HAP-1 (cell line): ENCODE measurements around the gene IL31.
"Not testable (repeated sequence)": the region's sequence is repeated elsewhere in the genome, so short reads cannot be mapped to it uniquely, and the experiment has no call there.

Experiments
- DNase-seq, 2 experiments: peaks; one replicate each; pipeline ENCODE4 v3.0.0-alpha.2; 2016 to 2020; ENCODE audit warnings: low spot score in 2 of 2
- H3K27me3 ChIP-seq: fragments of 250-450 bp; sonication (Bioruptor Pico); 2 replicates; pipeline ENCODE4 v1.5.1; 2020; ENCODE audit warnings: low read depth, mild to moderate bottlenecking, moderate library complexity
- H3K36me3 ChIP-seq: fragments of 250-450 bp; sonication (Bioruptor Pico); replicated peaks from 2 replicates; pipeline ENCODE4 v1.5.1; 2020; ENCODE audit warnings: mild to moderate bottlenecking
- H3K4me1 ChIP-seq: fragments of 250-450 bp; sonication (Bioruptor Pico); 2 replicates; pipeline ENCODE4 v1.5.1; 2020; ENCODE audit warnings: mild to moderate bottlenecking
- H3K4me3 ChIP-seq: fragments of 250-450 bp; sonication (Bioruptor Pico); 2 replicates; pipeline ENCODE4 v1.5.1; 2020; ENCODE audit warnings: mild to moderate bottlenecking, moderate library complexity
- H3K9me3 ChIP-seq: fragments of 250-450 bp; sonication (Bioruptor Pico); 2 replicates; pipeline ENCODE4 v1.5.1; 2020; ENCODE audit warnings: mild to moderate bottlenecking, moderate library complexity
- in situ Hi-C: fragments of 300-500 bp; cut with MboI; formaldehyde crosslinking; loops from 3 replicates; pipeline ENCODE4 v1.14.3; 2020; ENCODE audit warnings: low sequenced_read_pairs, inconsistent platforms, mixed read lengths

The IL31 gene

DNA sequence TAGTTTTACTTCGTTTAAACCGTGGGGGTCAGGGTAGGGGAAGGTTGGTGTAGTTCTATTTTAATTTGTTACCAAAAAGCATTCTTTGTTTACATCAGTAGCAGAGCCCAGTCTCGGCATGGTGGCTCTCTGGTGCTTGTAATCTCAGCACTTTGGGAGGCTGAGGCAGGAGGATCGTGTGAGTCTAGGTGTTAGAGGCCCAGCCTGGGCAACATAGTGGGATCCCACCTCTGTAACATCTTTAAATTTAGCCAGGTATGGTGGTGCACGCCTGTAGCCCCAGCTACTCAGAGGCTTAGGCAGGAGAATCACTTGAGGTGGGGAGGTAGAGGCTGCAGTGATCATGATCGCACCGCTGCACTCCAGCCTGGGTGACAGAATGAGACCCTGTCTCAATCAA is 11.1 kb upstream of the IL31 start:
- no peak for DNase-seq
- Histone ChIP-seq H3K4me3 (no peak overlapping the region), H3K4me1 (no peaks in the 10 kb centered on the region), H3K36me3 (no peaks in the 10 kb centered on the region), H3K9me3 (no peaks in the 10 kb centered on the region), H3K27me3 (no peaks in the 10 kb centered on the region)
- in situ Hi-C loops = no loop called here

DNA sequence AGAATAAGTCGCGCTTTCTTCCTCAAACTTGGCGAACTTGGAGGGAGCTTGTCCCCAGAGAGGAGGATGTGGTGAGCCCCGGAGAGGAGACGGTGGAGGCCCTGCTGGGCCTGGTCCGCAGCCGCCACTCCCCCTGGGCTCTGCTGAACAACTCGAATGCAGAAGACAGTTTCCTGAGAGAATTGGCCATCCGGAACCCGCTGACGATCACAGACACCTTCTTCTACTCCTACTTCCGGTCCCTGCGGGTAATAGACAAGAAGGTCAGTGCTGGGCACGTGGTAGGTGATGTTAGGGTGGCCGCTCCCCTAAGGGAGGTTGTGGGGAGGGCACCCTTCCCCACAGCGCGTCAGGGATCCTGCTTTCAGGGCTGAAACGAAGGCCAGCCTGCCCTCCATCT is 10.5 kb upstream of the IL31 start:
- Histone ChIP-seq H3K36me3 (no peaks in the 10 kb centered on the region), H3K9me3 (no peaks in the 10 kb centered on the region), H3K4me3 (no peak overlapping the region), H3K27me3 (no peaks in the 10 kb centered on the region), H3K4me1 (no peaks in the 10 kb centered on the region)
- in situ Hi-C loops = no loop called here
- no peak for DNase-seq

DNA sequence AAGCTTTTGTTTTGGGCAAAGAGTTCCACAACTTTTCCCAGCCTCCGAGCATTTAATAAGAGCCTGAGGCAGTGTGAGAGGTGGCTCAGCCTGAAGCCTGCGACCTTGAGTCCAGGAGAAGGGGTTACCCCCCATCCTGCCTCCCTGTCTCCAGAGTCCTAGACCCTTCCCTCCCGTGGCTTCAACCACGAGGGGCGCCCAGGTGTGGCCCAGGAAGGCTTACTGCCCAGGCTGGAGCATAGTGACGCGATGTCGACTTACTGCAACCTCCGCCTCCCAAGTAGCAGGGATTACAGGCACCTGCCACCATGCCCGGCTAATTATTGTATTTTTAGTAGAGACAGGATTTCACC is 9.5 kb upstream of the IL31 start:
- H3K9me3 ChIP-seq = no peaks in the 10 kb centered on the region
- no peak overlapping the region for H3K4me3 ChIP-seq
- H3K27me3 ChIP-seq = no peaks in the 10 kb centered on the region

DNA sequence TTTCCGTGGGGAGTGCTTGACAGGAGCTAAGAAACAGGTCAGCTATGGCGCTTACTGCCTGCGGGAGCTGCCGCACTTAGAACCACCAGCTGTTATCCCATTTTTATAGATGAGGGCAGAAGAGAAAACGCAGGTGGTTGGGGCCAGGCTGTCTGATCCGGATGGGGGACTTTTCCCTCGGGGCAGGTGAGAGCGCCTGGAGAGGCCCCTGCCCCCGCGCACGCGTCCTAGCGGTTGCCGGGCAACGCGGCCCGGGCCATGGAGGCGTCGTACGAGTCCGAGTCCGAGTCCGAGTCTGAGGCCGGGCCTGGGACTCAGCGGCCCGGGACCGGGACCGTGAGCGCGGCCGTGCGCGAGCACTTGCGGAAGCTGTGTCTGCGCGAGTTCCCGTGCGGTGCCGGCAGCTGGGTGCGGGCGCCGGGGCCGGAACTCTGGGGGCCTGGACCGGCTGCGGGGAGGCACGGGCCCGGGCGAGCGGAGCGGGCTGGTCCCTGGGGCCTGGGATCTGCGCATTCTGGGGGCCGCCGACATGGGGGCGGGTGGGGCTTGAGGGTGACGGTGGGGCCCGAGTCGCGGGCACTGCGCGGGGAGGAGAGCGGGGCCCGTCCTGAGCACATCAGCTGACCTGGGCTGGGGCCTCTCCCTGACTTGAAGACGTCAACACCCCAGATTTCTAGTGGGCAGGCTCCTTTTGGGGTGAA is 9.0 kb upstream of the IL31 start, which contains the start of gene LRRC43:
Gene LRRC43 (plus strand): TSS at position 237 of the 701 bp plus-strand sequence. CDS start 22 bp downstream, at position 259.
- Histone ChIP-seq H3K36me3 (no peaks in the 10 kb centered on the region), H3K27me3 (no peaks in the 10 kb centered on the region), H3K4me3 (no peak within 1 kb of the TSS), H3K9me3 (no peaks in the 10 kb centered on the region), H3K4me1 (no peaks in the 10 kb centered on the region)
- no peak for DNase-seq
- in situ Hi-C loops = no loop called here

More for the DNA sequence above, 9.5 kb upstream of the IL31 start:
- Histone ChIP-seq H3K36me3 (no peaks in the 10 kb centered on the region), H3K4me1 (no peaks in the 10 kb centered on the region)
- no peak for DNase-seq
- in situ Hi-C loops = no loop called here

DNA sequence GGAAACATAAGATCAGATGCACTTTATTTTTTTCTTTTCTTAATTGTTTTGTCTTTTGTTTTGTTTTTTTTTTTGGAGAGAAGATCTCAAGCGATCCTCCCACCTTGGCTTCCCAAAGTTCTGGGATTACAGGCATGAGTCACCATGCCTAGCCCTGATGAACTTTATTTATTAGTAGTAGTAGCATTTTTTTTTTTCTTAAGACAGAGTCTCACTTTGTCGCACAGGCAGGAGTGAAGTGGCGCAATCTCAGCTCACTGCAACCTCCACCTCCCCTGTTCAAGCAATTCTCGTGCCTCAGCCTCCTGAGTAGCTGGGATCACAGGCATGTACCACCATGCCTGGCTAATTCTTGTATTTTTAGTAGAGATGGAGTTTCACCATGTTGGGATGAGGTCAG is 2.5 kb upstream of the IL31 start:
- H3K4me3 ChIP-seq, H3K4me1 ChIP-seq, DNase-seq, H3K27me3 ChIP-seq, in situ Hi-C loops, H3K9me3 ChIP-seq, H3K36me3 ChIP-seq: not testable (repeated sequence)

DNA sequence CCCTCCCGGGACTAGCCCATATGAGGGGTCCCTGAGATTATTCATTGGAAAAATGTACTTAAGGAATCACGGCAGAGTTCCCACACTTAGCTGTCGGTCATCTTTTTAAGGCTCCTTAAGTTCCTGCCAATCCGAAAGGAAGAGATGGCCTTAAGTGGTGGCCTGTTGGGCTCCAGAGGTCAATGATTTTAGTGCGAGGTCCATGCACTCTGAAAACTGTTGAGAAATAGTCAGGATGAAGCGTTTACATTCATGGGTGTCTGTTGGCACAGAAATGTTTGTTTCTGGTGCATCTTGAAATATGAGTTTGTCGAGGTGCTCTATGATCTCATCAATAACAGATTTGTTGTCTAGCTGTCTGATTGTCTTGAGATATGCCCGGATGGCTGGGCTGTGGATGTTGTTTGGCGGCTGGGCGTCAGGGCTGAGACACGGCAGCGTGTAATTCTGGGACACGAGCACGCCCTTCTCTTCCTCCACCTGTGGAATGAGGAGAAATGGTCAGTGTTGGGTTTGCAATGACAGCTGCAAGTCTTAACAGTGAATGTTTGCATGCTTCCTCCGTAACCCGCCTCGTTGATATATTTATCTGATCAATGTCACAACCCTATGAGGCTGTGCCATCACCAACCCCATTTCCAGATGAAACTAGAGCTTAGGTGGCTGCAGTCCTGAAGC is 1.6 kb downstream of the IL31 start:
- Histone ChIP-seq H3K27me3 (no peaks in the 10 kb centered on the region), H3K9me3 (no peaks in the 10 kb centered on the region), H3K36me3 (no peaks in the 10 kb centered on the region), H3K4me3 (no peak overlapping the region), H3K4me1 (no peaks in the 10 kb centered on the region)
- no peak for DNase-seq
- in situ Hi-C loops = no loop called here

DNA sequence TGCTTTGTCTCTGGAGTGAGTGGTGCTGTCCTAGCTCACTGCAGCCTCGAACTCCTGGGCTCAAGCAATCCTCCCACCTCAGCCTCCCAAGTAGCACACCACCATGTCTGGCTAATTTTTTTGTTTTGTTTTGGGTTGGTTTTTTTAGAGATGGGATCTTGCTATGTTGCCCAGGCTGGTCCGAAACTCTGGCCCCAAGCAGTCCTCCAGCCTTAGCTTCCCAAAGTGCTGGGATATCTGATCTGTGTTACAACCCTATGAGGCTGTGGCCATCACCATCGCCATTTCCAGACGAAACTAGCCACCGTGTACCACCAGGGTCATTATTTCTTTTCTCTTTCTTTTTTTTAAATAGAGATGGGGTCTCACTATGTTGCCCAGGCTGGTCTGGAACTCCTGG is 2.6 kb downstream of the IL31 start:
- in situ Hi-C loops = no loop called here

DNA sequence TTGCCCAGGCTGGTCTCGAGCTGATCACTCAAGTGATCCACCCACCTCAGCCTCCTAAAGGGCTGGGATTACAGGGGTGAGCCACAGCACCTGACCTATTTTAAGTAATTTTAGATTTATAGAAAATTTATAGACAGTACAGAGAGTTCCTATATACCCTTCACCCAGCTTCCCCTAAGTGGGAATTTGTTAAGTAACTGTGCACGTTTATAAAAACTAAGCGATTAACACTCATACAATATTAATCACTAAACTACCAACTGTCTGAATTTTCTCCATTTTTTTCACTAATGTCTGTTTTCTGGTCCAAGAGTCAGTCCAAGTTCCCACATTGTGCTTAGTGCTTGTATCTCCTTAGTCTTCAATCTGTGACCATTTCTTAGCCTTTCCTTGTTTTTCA is 5.5 kb downstream of the IL31 start:
- H3K36me3 ChIP-seq = no peaks in the 10 kb centered on the region
- in situ Hi-C loops = no loop called here
- no peaks in the 10 kb centered on the region for H3K4me1 ChIP-seq
- DNase-seq = no peak
- no peaks in the 10 kb centered on the region for H3K9me3 ChIP-seq
- H3K4me3 ChIP-seq = no peak overlapping the region
- no peaks in the 10 kb centered on the region for H3K27me3 ChIP-seq

More for the DNA sequence above, 2.6 kb downstream of the IL31 start:
- no peaks in the 10 kb centered on the region for H3K36me3 ChIP-seq
- no peaks in the 10 kb centered on the region for H3K4me1 ChIP-seq
- no peak for DNase-seq
- H3K4me3 ChIP-seq = no peak overlapping the region
- H3K27me3 ChIP-seq = no peaks in the 10 kb centered on the region
- no peaks in the 10 kb centered on the region for H3K9me3 ChIP-seq

DNA sequence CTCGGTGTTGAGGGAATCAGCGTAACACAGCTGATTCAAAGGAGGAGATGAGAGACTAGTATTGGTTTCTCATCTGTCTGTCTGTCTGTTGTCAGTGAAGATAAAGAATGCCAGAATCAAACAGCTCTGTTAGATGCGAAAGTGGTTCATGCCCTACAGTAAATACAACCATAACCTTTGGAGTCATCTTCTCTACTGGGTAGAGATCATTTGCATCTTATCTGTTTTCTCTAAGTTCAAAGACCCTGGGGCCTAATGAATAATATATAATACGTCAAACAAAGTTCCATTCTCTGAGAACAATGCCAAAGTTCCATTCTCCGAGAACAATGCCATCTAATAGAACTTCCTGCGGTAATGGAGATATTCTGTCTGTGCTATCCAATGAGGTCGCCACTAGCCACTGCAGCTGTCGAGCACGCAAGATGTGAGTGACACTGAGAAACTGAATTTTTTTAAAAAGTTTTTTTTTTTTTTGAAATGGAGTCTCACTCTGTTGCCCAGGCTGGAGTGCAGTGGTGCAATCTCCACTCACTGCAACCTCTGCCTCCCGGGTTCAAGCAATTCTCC is 6.6 kb downstream of the IL31 start:
- no peaks in the 10 kb centered on the region for H3K36me3 ChIP-seq
- H3K4me1 ChIP-seq = no peaks in the 10 kb centered on the region
- H3K9me3 ChIP-seq = no peaks in the 10 kb centered on the region
- in situ Hi-C loops = no loop called here
- H3K4me3 ChIP-seq = no peak overlapping the region
- no peak for DNase-seq
- no peaks in the 10 kb centered on the region for H3K27me3 ChIP-seq

DNA sequence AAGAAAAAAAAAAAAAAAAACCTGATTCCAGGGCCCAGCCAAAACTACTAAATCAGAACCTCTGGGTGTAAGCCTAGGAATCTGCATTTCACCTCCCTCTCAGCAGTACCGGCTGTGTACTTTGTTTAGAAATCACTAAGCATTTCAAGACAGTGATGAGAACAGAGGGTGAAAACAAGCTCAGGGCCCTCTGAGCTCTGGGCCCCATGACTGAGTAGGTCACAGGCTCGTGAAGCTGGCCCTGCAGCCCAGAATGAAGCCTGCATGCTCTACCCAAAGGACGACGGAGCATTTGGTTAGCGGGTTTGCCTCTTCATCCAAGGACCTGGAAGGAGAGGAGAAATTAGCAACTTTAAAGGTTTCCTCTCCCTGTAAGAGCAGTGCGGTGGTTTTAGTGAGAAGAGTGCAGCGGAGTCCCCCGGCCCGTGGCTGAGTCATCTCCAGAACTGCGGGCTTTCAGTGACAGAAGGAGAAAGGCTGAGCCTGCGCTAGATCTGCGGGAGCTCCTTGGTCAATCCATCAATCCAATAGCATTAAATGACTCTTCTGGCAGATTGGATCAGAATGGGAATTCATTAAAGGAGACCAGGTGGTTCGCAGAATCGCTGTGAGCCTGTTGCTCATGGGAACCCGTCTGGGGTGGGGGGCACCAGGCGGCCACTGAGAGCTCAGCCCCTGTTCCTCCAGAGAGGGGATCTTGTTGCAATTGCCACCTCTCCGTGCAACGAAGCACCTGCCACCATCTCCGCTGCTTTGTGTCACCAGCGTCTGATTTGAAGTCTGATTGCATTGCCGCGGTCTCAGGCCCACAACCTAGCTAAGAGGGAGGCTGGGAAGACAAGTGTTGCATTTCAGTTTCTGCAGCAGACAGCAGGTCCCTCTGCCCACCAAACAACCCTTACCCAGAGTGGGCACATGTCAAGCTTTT is 7.3 kb downstream of the IL31 start:
- H3K36me3 ChIP-seq = no peaks in the 10 kb centered on the region
- H3K4me1 ChIP-seq = no peaks in the 10 kb centered on the region
- in situ Hi-C loops = no loop called here
- no peak overlapping the region for H3K4me3 ChIP-seq
- H3K9me3 ChIP-seq = no peaks in the 10 kb centered on the region
- DNase-seq = no peak
- H3K27me3 ChIP-seq = no peaks in the 10 kb centered on the region

DNA sequence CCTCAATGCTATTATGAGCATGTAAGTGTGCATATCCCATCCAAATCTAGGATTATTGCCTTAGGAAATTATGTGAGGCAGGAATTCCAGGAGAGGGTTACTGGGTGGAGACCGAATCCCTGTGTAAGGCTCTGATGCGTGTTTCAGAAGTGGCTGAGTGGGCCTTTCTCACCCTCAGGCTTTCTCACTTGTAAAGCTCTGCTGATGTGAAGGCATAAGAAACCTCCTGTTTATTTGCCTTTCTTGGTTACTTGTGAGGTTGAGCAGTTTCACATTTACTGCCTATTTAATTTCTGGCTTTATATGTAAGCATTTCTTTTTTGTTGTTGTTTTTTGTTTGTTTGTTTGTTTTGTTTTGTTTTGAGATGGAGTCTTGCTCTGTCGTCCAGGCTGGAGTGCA is 11.0 kb downstream of the IL31 start:
- Histone ChIP-seq H3K4me3 (no peak overlapping the region), H3K36me3 (no peaks in the 10 kb centered on the region), H3K9me3 (no peaks in the 10 kb centered on the region), H3K27me3 (no peaks in the 10 kb centered on the region), H3K4me1 (no peaks in the 10 kb centered on the region)
- no peak for DNase-seq
- in situ Hi-C loops = no loop called here

DNA sequence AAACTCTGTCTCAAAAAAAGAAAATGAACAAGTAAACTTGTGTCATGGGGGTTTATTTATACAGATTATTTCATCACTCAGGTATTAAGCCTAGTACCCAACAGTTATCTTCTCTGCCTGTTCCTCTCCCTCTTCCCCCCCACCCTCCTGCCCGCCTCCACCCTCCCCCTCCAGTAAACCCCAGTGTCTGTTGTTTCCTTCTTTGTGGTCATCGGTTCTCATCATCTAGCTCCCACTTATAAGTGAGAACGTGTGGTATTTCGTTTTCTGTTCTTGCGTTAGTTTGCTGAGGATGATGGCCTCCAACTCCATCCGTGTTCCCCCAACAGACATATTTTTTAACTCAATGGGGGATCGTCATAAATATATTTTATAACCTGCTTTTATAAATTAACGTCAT is 12.3 kb downstream of the IL31 start:
- Histone ChIP-seq H3K36me3 (no peaks in the 10 kb centered on the region), H3K4me1 (no peaks in the 10 kb centered on the region), H3K9me3 (no peaks in the 10 kb centered on the region), H3K27me3 (no peaks in the 10 kb centered on the region), H3K4me3 (no peak overlapping the region)
- no peak for DNase-seq
- in situ Hi-C loops = no loop called here

DNA sequence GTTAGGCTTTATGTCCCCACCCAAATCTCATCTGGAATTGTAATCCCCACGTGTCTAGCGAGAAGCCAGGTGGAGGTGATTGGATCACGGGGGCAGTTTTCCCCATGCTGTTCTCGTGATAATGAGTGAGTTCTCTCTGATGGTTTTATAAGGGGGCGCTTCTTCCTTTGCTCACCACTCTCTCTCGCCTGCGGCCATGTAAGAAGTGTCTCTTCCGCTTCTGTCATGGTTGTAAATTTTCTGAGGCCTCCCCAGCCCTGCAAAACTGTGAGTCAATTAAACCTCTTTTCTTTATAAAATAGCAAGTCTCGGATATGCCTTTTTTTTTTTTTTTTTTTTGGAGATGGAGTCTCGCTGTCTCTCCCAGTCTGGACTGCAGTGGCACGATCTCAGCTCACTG is 13.3 kb downstream of the IL31 start:
- no peaks in the 10 kb centered on the region for H3K4me1 ChIP-seq
- no peak overlapping the region for H3K4me3 ChIP-seq
- H3K9me3 ChIP-seq = no peaks in the 10 kb centered on the region
- in situ Hi-C loops = no loop called here
- no peaks in the 10 kb centered on the region for H3K27me3 ChIP-seq
- no peak for DNase-seq
- no peaks in the 10 kb centered on the region for H3K36me3 ChIP-seq

DNA sequence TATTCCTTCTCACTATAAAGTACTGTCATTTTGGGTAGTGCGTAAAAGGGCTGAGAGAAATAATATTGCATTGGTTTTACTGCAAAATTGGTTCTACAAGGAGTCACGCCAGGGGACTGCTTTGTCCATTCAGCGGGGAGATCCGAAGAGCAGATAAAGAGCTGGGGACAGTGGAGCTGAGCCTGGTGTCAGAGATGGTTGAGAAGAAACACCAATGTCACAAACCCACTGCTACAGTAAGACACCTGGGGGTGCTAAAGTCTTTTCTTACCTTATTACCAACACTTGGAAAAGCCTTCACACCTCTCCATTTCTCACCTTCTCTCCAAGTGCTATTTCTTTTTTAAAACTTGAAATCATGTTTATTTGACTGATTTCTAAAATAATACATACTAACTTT is 14.1 kb downstream of the IL31 start:
- no peaks in the 10 kb centered on the region for H3K4me1 ChIP-seq
- no peak for DNase-seq
- no peaks in the 10 kb centered on the region for H3K36me3 ChIP-seq
- no peaks in the 10 kb centered on the region for H3K27me3 ChIP-seq
- no peak overlapping the region for H3K4me3 ChIP-seq
- in situ Hi-C loops = no loop called here
- no peaks in the 10 kb centered on the region for H3K9me3 ChIP-seq
